Stimulated activated effector memory CD8-positive, alpha-beta T cell treated with anti-CD3 and anti-CD28 coated beads, Interleukin-12 subunit alpha, Interleukin-12 subunit beta, amount 100 ng/mL, for 72 hours (primary cell): ENCODE measurements around the gene ZDHHC11B.

ENCODE experiments used
- ATAC-seq: fragments of 150-1000 bp; cut with Tn5 transposase; 2 replicates; pipeline ENCODE4 v1.10.0; 2021
- DNase-seq, 2 donors: peaks; one replicate each; pipeline ENCODE4 v3.0.0; 2021 to 2022; ENCODE audit warnings: low spot score in 2 of 2
- H3K27ac Mint-ChIP-seq: one replicate; pipeline ENCODE4 v1.8.0; 2022; ENCODE audit warnings: mild to moderate bottlenecking, mixed read lengths
- H3K36me3 Mint-ChIP-seq: one replicate; pipeline ENCODE4 v1.8.0; 2022; ENCODE audit warnings: mild to moderate bottlenecking, mixed read lengths
- H3K4me1 Mint-ChIP-seq: one replicate; pipeline ENCODE4 v1.8.0; 2022; ENCODE audit warnings: mixed read lengths
- H3K4me3 Mint-ChIP-seq: one replicate; pipeline ENCODE4 v1.8.0; 2022; ENCODE audit warnings: mild to moderate bottlenecking, mixed read lengths
- H3K9me3 Mint-ChIP-seq: one replicate; pipeline ENCODE4 v1.8.0; 2022; ENCODE audit warnings: mixed read lengths

Gene ZDHHC11B

GRCh38 chr5:674630-675011 is 109.9 kb downstream of the ZDHHC11B start:
- Mint-ChIP-seq H3K4me3 (no peak overlapping the region), H3K4me1 (peaks cover 21% of the 10 kb centered on the region), H3K27ac (no peak overlapping the region), H3K9me3 (no peaks in the 10 kb centered on the region), H3K36me3 (peaks cover 17% of the 10 kb centered on the region)
- DNase-seq (no peak), ATAC-seq (no peak)

- no peak overlapping the region for H3K27ac Mint-ChIP-seq
- peaks cover 17% of the 10 kb centered on the region for H3K36me3 Mint-ChIP-seq
Measured at GRCh38 chr5:673831-674629, 110.5 kb downstream of the ZDHHC11B start.

GRCh38 chr5:673161-673830 is 111.2 kb downstream of the ZDHHC11B start:
- no peaks in the 10 kb centered on the region for H3K9me3 Mint-ChIP-seq
- H3K4me1 Mint-ChIP-seq: peaks cover 21% of the 10 kb centered on the region
- H3K4me3 Mint-ChIP-seq: peak overlapping the region; percentile 42
- peaks cover 17% of the 10 kb centered on the region for H3K36me3 Mint-ChIP-seq
- ATAC-seq: no peak
- no peak for DNase-seq
- H3K27ac Mint-ChIP-seq: peak overlapping the region; percentile 76

More at GRCh38 chr5:673831-674629, 110.5 kb downstream of the ZDHHC11B start:
- Mint-ChIP-seq H3K4me3 (no peak overlapping the region), H3K9me3 (no peaks in the 10 kb centered on the region), H3K4me1 (peaks cover 21% of the 10 kb centered on the region)
- ATAC-seq (no peak), DNase-seq (no peak)

- Mint-ChIP-seq H3K4me1 (peaks cover 21% of the 10 kb centered on the region), H3K4me3 (peak overlapping the region; percentile 42), H3K9me3 (no peaks in the 10 kb centered on the region), H3K27ac (peak overlapping the region; percentile 76), H3K36me3 (peaks cover 17% of the 10 kb centered on the region)
- DNase-seq (peak in 1 of 2 donors; percentile 70), ATAC-seq (peak; percentile 56)
Measured at GRCh38 chr5:672329-673160, 112.0 kb downstream of the ZDHHC11B start.

GRCh38 chr5:671459-672328 is 112.8 kb downstream of the ZDHHC11B start:
- Mint-ChIP-seq H3K4me3 (no peak overlapping the region), H3K4me1 (peaks cover 21% of the 10 kb centered on the region), H3K36me3 (peaks cover 26% of the 10 kb centered on the region), H3K27ac (peak overlapping the region; percentile 76), H3K9me3 (no peaks in the 10 kb centered on the region)
- DNase-seq: peak; percentile 57 to 83
- peak; percentile 83 for ATAC-seq

GRCh38 chr5:670396-671270 is 113.9 kb downstream of the ZDHHC11B start:
- Mint-ChIP-seq H3K4me1 (peaks cover 21% of the 10 kb centered on the region), H3K9me3 (no peaks in the 10 kb centered on the region), H3K36me3 (peaks cover 21% of the 10 kb centered on the region), H3K27ac (no peak overlapping the region), H3K4me3 (no peak overlapping the region)
- ATAC-seq (no peak), DNase-seq (no peak)

GRCh38 chr5:669842-670395 is 114.6 kb downstream of the ZDHHC11B start:
- no peak overlapping the region for H3K27ac Mint-ChIP-seq
- no peak for ATAC-seq
- no peak for DNase-seq
- peaks cover 21% of the 10 kb centered on the region for H3K4me1 Mint-ChIP-seq
- no peaks in the 10 kb centered on the region for H3K9me3 Mint-ChIP-seq
- H3K36me3 Mint-ChIP-seq: peaks cover 21% of the 10 kb centered on the region
- no peak overlapping the region for H3K4me3 Mint-ChIP-seq

GRCh38 chr5:669111-669841 is 115.3 kb downstream of the ZDHHC11B start:
- no peaks in the 10 kb centered on the region for H3K9me3 Mint-ChIP-seq
- peaks cover 20% of the 10 kb centered on the region for H3K4me1 Mint-ChIP-seq
- H3K4me3 Mint-ChIP-seq: no peak overlapping the region
- DNase-seq (peak; percentile 54 to 68), ATAC-seq (no peak)
- peaks cover 21% of the 10 kb centered on the region for H3K36me3 Mint-ChIP-seq
- H3K27ac Mint-ChIP-seq: no peak overlapping the region

GRCh38 chr5:668283-668995 is 116.1 kb downstream of the ZDHHC11B start:
- Mint-ChIP-seq H3K4me3 (no peak overlapping the region), H3K27ac (no peak overlapping the region), H3K9me3 (no peaks in the 10 kb centered on the region), H3K36me3 (peaks cover 21% of the 10 kb centered on the region), H3K4me1 (peaks cover 15% of the 10 kb centered on the region)
- DNase-seq: no peak
- no peak for ATAC-seq

GRCh38 chr5:666816-667498 is 117.6 kb downstream of the ZDHHC11B start:
- Mint-ChIP-seq H3K36me3 (peaks cover 11% of the 10 kb centered on the region), H3K9me3 (no peaks in the 10 kb centered on the region), H3K27ac (peak overlapping the region; percentile 33), H3K4me3 (no peak overlapping the region), H3K4me1 (peaks cover 1% of the 10 kb centered on the region)
- no peak for DNase-seq
- ATAC-seq: no peak

GRCh38 chr5:665956-666711 is 118.4 kb downstream of the ZDHHC11B start:
- Mint-ChIP-seq H3K9me3 (no peaks in the 10 kb centered on the region), H3K36me3 (peaks cover 14% of the 10 kb centered on the region), H3K4me3 (no peak overlapping the region), H3K27ac (no peak overlapping the region), H3K4me1 (no peaks in the 10 kb centered on the region)
- no peak for ATAC-seq
- no peak for DNase-seq

GRCh38 chr5:665541-665955 is 119.0 kb downstream of the ZDHHC11B start:
- H3K27ac Mint-ChIP-seq: no peak overlapping the region
- no peak overlapping the region for H3K4me3 Mint-ChIP-seq
- no peaks in the 10 kb centered on the region for H3K4me1 Mint-ChIP-seq
- H3K36me3 Mint-ChIP-seq: peaks cover 20% of the 10 kb centered on the region
- ATAC-seq (no peak), DNase-seq (no peak)
- no peaks in the 10 kb centered on the region for H3K9me3 Mint-ChIP-seq
